Cardiac septum (tissue), 1 donor: Measurements from ENCODE around the gene CELF4. TPM values are rescaled to one million over a fixed set of nuclear protein-coding genes. Genes with fewer than 3 reads are reported as not detected.
"Not testable (repeated sequence)": the region's sequence is repeated elsewhere in the genome, so short reads cannot be mapped to it uniquely, and the experiment has no call there.

Experiments
- DNase-seq: peaks from one replicate; pipeline ENCODE4 v3.0.0-alpha.2; 2020; ENCODE audit warnings: low spot score
- intact Hi-C: fragments of 100-400 bp; cut with DNase I; formaldehyde crosslinking; loops from one replicate; pipeline ENCODE4 v1.14.0; 2022
- total RNA-seq: library from RNA; stranded (reverse); fragmentation: NEBNext Ultra II Directional; extraction: Animal tissue kit (Norgen Biotek cat#: 25700); gene quantifications from one replicate; pipeline ENCODE4 v1.2.1, GENCODE V29; 2021
- donor health status: DM: no; HTN: no; CAD: no.

The CELF4 gene
- total RNA-seq, 1 donor from 2014 or later, result 0.24 TPM

DNA sequence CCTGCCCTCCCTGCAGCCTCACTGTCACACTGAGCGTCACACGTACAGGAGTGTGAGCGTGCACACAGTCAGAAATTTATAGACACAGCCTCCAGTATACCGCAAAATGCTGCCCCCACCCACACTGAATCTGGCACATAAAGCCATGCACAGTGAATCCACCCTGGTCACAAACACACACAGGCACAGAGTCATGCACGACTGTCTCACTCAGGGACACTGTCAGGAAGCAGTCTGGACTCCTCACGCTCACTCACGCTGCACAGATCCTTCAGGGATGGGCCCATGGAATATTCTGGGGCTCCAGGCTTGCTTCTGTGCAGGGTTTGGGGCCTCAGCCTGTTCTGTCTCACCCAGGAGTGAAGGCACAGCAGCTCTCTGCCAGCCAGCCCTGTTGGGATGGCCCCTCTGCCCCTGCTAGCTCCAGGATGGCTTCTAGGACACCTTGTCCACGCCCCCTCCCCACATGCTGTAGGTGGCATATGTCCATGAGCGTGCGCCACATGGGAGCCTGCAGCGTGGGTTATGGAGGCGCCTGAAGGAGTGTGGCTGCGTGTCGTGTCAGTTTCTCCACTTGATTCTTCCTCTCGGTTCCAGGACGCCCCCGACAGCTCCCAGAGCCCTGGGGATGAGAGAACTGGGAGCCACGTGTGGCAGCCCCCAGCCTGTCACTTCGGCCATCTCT is 175.8 kb downstream of the CELF4 start:
- intact Hi-C loops, result loop anchor here (5.0 kb wide), 2 partner anchors 47 to 87 kb away; no protein-coding TSS in a partner anchor
- no peak for DNase-seq

DNA sequence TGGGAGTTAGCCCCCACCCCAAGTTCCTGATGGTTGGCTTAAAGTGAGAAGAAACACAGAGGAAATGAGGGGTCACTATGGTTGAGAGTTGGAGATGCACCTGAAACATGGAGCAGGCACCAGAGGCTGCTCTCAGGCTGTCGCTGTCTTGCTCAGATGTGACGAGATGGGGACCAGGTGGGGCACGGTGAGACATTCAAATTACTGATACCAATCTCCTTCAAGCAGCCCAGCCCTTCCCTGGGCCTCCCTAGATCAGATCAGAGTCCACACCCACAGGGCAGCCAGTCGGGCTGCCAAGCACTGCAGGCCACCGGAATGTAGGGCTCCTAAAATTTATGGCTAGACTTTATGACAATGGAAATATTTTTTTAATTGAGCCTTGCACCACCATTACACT is 176.6 kb downstream of the CELF4 start:
- intact Hi-C loops, result loop anchor here (5.0 kb wide), 1 partner anchor 88 kb away; no protein-coding TSS in a partner anchor
- DNase-seq, result no peak

DNA sequence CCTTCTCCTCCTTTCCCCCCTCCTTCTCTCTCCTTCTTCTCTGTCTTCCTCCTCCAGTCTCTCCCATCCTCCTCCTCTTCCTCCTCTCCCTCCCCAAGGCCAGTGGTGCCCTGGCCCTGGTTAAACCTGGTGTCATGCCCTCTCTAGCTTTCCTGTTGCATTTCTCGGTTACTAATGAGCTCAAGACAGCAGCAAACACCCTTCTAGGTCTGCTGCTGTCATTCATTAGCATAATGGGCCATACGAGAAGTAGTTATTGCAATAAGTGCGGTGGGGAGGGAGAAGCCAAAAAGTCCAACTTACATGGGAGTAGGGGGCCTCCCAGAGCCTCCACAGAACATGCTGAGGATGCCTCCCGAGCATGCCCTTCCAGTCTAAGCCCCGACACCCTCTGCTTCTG is 177.2 kb downstream of the CELF4 start:
- intact Hi-C loops, result loop anchor here (5.0 kb wide), 1 partner anchor 89 kb away; no protein-coding TSS in a partner anchor

DNA sequence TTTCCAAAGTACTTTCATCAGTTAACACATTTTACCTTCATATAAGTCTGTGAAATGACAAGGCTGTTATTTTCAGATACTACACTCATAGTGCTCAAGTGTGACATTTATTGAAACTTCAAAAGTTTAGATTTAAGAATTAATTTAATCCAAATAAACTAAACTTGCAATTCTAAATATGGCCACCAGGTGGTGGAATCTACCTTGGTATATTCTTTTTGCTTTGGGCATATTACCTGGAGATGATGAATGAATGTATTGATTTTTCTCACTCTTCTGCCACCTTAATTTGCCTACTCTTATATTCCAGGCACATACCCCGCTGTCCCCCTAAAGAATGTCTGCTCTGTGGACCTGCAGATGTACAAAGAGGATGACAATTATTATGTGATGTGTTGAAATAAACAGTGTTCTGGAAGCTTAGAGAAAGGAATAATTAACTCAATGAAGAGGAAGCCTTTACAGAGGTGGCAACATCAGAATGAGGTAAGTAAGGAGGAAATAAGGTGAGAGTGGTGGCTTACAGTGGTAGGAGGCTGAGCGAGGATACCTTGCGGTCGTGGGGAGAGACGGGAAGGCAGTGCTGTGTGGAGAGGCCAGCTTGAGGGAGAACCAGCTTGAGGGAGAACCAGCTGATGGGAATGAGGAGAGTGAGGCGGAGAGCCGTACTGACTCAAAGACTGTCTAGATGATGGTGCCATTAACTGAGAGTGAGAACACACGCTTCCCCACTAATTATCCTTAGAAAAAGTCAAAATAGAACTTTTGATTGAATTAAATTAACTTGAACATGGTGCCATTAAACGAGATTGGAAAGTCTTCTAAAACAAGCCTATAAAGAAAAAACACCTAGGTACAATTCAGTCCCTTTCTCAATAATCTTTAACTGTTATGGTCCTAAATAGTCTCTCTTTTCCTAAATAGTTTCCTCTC is 179.5 kb downstream of the CELF4 start:
- intact Hi-C loops, result loop anchor here (5.0 kb wide), 1 partner anchor 91 kb away; no protein-coding TSS in a partner anchor
- DNase-seq, result no peak

More for the DNA sequence above, 177.2 kb downstream of the CELF4 start:
- no peak for DNase-seq

DNA sequence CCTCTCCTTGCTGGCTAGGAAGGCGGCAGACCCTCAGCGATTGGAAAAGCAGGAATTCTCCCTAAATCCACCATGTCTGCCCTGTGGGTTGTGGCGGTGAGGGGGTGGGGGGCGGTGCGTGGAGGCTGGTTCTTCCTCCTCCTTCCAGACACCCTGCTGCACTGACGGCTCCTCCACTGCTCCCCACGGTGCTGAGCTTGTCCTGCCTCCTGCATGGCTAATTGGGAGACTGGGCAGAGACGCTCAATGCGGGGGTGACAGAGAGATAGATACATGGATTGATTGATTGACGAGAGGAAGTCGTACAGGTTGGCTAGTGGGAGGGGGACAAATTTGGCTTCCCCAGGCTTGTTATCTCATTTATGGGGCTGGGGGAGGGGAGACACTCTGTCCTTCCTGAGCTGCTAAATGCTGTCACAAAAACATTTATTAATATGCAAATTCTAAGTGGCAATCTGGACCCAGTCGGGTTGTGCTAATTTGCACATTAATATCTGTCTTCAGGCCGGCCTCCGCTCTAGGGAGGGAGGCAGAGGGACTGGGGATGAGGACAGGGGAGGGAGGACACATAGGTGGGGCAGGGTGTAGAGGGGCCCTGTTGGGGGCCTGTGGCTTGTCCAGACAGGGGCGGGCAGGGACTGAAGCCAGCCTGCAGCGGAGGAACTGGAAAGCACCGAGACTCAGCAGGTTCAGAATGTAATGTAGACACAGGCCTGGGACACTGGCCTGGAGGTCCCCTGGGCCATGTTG is 181.6 kb downstream of the CELF4 start:
- intact Hi-C loops, result no loop called here
- DNase-seq, result no peak

DNA sequence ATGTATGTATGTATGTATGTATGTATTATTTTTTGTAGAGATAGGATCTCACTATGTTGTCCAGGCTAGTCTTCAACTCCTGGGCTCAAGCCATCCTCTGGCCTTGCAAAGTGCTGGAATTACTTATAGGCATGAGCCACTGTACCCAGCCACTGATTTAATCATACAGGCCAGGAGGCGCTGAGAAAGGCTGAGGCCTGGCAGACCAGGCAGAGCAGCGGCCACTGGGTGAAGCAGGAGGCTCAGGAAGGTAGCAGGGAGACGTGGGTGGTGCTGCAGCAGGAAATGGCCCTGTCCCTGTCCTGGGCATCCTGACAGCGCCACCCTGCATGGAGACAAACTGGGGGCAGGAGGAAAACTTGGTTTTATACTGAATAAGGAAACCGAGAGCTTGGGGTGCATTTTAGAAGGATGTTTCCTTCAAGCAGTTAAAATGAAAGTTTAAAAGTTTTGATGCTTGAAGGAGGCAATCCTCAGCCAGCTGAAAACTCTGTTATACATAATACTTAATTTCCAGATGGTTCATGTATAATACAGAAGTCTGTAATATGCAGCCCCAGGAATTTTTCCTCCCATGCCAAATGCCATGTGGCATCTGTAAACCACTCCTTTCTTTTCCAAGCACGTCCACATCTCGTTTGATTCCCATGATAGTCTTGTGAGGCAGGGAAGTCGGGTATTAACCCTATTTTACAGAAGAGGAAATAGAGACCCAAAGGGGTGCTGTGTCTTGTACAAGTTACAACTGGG is 182.4 kb downstream of the CELF4 start:
- intact Hi-C loops, result no loop called here
- no peak for DNase-seq

DNA sequence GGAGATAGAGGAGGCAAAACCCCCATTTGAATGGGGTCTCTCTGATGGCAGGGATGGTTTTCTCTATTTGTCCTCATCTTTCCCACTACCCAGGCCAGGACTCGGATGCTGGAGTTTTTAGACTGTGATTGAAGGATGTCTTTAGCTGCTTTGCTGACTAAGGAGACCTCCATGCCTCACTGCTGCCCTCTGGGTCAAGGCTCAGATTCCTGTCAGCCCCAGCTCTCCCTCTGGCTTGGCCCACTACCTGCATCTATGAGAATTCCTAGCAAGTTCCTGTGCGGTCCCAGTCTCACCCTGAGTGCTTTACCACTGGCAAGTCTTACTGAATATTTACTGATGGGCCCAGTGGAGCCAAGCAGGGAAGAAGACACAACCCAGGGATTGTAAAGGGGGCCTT is 184.0 kb downstream of the CELF4 start:
- no peak for DNase-seq
- intact Hi-C loops, result no loop called here

DNA sequence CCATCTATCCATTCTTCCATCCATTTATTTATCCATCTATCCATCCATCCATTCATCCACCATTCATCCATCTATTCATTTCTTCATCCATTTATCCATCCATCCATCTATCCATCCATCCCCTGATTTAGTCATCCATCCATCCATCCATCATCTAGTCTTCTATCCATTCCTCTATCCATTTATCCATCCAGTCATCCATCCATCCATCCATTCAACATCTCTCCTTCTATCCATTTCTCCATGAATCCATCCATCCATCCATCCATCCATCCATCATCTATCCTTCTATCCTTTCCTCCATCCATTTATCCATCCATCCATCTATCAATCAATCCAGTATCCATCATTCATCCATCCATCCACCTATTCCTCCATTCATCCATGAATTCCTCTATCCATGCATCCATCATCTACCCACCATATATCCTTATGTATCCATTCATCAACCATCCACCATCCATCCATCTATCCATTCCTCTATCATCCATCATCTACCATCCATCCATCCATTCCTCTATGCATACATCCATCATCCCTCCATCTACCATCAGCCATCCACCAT is 185.0 kb downstream of the CELF4 start:
- no peak for DNase-seq
- intact Hi-C loops, result no loop called here

DNA sequence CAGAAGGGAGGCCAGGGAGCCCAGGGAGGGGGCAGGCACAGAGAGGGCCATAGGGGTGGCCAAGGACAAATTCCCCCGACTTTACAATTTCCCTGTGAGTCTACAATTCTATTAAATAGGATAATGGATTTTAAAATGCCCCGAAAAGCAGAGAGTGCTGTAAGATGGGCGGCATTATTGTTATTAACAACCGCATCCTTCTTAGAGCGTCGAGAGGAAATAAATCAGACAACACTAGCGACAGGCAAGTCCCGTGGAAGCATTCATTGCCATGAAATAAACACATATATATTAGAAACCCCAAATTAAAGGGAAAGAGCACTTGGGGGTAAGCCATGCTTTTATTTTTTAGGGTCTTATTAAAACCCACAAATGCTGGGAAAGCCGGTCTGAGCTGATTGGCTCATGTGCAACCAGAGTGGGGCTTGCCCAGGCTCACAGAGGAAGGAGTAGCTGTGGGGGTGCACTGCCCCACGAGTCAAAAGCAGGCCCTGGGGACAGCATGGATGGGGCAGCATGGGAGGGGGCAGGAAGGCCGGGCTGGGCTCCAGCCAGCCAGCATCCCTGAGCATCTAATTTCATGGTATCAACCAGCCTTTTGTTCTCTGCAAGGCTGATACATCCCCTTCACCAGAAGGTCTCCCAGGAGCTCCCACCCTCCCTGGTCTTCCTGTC is 187.1 kb downstream of the CELF4 start:
- intact Hi-C loops, result no loop called here

DNA sequence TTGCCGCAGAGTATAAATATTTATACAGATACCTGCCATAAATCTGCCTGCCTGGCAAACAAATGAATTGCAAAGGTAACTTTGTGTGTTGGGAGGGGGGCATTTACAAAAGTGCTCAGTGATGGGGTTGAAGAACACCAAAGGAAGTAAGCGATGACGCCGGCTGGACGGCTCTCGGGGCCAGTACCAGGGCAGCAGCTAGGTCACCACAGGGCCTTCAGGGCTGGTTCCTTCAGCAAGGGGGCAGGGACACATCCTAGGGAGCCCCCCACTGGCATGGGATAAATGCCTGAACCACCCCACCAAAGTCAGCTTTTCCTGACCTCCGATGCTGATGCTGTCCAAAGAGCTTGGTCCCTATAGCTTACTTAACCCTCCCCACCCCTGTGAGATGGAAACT is 190.4 kb downstream of the CELF4 start:
- intact Hi-C loops, result no loop called here
- DNase-seq, result no peak

More for the DNA sequence above, 187.1 kb downstream of the CELF4 start:
- no peak for DNase-seq

DNA sequence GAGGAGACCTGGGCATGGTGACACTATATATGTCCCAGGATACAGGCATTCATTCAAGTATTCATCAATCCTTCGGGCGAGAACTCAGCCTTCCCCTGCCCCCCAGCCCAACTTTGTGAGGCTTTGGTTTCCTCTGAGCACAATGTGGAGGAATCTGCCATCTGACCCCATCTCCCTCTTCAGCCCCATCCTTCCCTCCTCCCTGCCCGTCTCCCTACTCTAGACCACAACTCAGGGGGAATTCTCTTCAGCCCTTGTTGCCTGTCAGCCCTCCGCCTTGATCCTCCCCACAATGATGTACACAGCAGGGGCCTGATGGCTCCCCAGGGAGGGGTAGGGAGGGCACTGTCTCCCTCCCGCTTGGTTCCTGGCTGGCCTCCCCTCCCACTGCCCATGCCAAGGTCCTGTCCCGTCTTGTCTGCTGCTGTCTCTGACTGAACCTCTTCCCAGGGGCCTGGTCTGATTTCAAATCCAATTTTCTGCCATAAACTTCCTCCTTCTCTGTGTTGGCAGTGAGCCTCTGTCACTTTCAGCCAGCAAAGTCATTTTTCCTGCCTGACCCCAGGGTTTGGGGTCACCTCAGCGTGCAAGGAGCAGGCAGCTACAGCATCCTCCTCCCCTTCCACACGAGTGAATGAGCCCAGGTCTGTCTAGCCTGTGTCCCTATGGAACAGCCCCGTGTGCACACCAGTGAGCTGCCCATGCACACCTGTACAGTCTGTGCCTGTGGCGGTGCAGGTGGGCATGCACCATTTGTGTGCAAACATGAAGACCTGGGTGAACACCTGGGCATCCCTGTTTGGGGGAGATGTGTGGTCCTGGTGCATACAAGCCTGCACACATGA is 197.3 kb downstream of the CELF4 start:
- intact Hi-C loops, result no loop called here
- DNase-seq, result no peak

DNA sequence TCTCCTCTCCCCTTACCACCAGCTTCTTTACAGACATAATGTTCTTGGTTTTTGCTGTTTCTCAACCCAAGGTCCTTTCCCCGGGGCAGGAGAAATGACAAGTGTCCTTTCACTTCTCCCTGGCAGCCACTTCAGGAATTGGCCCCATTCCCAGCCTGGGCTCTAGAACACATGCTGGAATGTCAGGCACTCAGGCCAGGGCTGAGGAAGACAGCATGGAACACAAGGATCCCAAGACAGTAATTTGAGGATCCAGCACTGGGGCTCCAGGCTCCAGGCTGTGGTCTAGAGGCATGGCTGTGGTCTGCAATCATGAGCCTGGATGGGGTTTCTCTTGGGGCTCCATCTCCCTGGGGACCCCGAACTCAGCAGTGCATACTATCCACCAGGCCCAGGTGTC is 201.4 kb downstream of the CELF4 start:
- intact Hi-C loops, result no loop called here
- DNase-seq, result no peak

DNA sequence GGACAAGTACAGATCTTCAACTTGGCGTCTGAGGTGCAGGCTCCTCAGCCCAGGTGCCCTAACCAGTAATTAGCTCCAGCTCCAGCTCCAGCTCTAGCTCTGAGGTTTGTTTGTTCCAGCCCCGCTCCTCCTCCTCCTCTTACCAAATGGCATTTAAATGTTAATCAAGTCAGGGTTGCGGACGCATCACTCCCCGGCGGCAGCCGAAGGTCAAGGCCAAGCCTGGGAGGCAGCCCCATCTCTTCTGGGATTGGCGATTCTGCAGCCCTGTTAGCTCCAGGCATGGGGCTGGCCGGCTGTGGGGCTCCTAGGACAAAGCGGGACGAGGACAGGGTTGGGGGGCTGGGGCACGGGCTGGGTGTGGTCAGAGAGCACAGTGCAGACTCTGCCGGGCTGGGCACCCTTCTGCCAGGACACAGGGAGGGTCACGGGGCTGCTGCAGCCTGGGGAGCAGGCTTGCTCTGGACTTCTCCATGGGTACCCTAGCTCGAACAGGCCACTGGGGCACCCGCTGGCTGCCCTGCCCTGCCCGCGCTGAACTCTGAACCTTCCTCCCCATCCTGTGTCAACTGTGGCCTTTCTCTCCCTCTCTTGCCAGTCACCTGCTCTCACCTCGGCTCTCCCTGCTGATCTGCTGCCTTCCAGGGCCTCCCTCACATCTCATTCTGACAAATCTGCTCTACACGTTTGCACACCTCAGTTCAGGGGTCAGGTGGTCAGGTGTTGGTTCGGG is 203.3 kb downstream of the CELF4 start:
- no peak for DNase-seq
- intact Hi-C loops, result no loop called here

DNA sequence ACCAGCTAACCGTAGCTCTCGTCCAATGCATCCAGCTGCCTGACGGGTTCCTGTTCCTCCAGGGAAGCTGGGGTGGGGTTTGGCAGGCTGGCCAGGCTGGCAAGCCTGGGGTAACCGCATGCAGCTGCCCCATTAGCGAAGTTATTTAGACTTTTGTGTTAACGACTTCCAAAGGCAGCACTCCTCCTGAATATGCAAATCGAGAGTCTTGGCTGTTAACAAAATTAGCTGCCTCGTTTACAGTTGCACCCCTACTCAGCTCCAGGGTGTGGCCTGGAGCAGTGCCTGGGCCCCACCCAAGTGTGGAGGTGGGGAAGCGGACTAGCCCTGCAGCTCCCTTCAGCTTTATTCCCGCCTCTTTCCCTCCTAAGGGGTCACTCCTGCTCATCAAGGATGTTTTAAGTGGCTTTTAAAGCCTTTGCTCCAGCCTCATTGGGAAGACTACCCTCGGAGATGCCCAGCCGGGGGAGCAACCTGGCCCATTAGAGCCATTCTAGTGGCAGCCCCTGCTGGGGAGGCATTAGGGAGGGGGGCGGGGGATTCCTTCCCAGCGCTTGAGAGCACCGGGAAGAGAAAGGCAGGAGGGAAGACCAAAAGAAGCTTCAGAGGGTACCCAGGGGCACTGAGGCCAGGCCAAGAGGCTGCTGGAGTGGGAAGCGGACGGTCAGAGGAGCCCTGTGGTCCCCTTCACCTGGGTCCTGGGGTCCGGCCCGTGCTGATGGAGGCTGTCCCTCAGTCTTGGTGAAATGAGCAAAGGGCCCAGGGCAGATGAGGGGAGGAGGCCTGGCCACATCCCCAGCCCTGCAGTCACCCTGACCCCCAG is 204.1 kb downstream of the CELF4 start:
- intact Hi-C loops, result no loop called here
- DNase-seq, result no peak

DNA sequence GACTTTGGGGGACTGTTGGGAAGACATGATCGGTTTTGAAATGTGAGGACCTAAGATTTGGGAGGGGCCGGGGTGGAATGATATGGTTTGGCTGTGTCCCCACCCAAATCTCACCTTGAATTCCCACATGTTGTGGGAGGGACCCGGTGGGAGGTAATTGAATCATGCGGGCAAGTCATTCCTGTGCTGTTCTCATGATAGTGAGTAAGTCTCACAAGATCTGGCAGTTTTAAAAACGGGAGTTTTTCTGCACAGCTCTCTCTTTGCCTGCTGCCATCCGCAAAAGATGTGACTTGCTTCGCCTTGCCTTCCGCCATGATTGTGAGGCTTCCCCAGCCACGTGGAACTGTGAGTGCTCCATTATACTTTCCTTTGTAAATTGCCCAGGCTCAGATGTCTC is 207.5 kb downstream of the CELF4 start:
- DNase-seq, intact Hi-C loops: not testable (repeated sequence)

DNA sequence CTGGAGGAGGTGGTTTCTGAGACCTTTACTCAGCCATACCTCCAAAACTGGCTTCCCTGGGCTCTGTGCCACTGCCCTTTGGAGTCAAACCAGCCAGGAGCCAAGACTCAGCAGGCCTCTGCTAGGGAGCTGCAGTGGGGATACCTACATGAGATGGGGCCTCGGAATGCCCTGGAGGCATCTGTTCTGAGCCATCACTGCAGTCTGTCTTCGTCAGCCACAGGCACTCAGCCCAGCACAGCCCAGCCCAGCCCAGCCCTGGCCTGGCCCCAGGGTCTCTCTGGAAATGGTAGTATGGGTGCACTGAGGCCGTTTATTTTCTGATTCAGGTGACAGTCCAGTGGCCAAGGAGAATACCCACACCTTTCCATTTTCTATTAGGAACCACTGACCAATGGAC is 209.8 kb downstream of the CELF4 start:
- intact Hi-C loops, result no loop called here

More for the DNA sequence above, 209.8 kb downstream of the CELF4 start:
- DNase-seq, result no peak
